ENCODE data around the gene SECISBP2L.

Gene SECISBP2L, protein sequence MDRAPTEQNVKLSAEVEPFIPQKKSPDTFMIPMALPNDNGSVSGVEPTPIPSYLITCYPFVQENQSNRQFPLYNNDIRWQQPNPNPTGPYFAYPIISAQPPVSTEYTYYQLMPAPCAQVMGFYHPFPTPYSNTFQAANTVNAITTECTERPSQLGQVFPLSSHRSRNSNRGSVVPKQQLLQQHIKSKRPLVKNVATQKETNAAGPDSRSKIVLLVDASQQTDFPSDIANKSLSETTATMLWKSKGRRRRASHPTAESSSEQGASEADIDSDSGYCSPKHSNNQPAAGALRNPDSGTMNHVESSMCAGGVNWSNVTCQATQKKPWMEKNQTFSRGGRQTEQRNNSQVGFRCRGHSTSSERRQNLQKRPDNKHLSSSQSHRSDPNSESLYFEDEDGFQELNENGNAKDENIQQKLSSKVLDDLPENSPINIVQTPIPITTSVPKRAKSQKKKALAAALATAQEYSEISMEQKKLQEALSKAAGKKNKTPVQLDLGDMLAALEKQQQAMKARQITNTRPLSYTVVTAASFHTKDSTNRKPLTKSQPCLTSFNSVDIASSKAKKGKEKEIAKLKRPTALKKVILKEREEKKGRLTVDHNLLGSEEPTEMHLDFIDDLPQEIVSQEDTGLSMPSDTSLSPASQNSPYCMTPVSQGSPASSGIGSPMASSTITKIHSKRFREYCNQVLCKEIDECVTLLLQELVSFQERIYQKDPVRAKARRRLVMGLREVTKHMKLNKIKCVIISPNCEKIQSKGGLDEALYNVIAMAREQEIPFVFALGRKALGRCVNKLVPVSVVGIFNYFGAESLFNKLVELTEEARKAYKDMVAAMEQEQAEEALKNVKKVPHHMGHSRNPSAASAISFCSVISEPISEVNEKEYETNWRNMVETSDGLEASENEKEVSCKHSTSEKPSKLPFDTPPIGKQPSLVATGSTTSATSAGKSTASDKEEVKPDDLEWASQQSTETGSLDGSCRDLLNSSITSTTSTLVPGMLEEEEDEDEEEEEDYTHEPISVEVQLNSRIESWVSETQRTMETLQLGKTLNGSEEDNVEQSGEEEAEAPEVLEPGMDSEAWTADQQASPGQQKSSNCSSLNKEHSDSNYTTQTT
- total RNA-seq: 55.3 to 131 (median 87.0) reads per million in 9 experiments

DNA sequence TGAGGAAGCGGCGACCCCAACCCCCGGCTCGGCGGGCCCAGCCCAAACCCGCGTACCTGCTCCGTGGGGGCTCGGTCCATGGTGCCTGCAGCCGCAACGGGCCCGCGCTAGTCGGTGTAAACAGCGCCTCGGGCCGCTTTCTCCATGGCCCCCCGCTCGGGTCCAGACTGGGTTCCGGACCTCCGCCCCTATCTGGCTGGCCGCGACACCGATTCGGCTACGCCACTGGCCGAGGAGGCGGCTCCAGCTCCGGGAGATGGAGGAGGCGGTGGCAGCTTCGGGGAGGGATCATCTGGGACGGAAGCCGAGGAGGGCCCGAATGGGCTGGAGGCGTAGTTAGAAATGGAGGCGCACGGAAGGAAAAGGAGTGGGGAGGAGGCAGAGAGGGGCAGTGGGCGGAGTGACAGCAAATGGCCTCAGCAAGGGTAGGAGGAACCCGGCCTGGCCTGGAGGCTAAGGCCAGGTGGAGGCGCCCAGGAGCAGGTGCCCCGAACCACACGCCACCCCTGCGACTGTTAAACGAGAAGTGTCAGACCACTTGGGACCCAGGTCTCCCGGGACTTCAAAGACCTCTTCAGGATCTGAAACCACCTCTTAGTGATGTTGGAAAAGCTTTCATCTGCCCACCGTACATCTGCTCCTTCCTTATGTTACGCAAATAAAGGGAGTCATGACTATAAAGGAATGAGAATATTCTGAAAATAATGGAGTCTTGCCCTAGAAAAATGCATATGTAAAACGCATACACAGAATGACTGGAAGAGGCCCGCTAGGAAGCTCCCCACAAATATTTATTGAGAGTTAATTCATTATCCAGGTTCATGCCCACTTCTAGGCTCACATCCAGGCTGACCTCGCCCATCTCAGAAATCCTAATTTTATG, at the start of gene SECISBP2L:
TSS of gene SECISBP2L (minus strand) at position 227 of the 883 bp plus-strand sequence. CDS start at position 80, 147 bp downstream.
- Mint-ChIP-seq H3K36me3 (ENCODE audit: insufficient read depth) (peaks cover 11% of the 10 kb centered on the region), H3K4me3 (peak within 1 kb of the TSS; percentile 96 to 97), H3K27me3 (no peaks in the 10 kb centered on the region), H3K4me1 (ENCODE audit: low read depth in 2 of 2) (peaks cover 22 to 30% of the 10 kb centered on the region in 2 donors), H3K27ac (peak within 1 kb of the TSS; percentile 93 to 95), H3K9me3 (no peaks in the 10 kb centered on the region)
- peak; percentile 84 to 85 (median 84) for DNase-seq
- peak; percentile 94 for ATAC-seq (replicated peaks)

DNA sequence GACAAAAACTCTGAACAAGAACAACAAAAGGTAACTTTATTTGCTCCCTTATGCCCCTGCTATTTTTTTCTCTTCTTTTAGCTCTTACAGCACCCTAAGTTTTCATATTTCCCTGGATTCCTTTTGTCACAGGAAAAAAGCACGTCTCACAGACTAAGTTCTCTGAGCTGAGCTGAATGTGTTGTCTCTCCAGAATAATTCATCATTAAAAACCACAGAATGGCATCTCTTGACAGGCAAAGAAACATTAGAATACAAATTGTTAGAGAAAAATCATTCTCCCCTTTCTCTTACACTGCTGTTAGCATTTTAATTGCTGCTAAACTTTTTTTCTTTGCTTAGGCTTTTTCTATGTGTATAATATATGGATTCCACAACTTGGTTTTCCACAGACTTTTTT, 48.7 kb upstream of the SECISBP2L start:
- no peaks in the 10 kb centered on the region for H3K9me3 Mint-ChIP-seq
- no peak for ATAC-seq (replicated peaks)
- no peaks in the 10 kb centered on the region for H3K4me1 Mint-ChIP-seq (ENCODE audit: low read depth in 2 of 2)
- no peak for DNase-seq
- no peak overlapping the region for H3K27ac Mint-ChIP-seq
- H3K36me3 Mint-ChIP-seq (ENCODE audit: insufficient read depth): no peaks in the 10 kb centered on the region
- no peak overlapping the region for H3K4me3 Mint-ChIP-seq
- no peaks in the 10 kb centered on the region for H3K27me3 Mint-ChIP-seq

DNA sequence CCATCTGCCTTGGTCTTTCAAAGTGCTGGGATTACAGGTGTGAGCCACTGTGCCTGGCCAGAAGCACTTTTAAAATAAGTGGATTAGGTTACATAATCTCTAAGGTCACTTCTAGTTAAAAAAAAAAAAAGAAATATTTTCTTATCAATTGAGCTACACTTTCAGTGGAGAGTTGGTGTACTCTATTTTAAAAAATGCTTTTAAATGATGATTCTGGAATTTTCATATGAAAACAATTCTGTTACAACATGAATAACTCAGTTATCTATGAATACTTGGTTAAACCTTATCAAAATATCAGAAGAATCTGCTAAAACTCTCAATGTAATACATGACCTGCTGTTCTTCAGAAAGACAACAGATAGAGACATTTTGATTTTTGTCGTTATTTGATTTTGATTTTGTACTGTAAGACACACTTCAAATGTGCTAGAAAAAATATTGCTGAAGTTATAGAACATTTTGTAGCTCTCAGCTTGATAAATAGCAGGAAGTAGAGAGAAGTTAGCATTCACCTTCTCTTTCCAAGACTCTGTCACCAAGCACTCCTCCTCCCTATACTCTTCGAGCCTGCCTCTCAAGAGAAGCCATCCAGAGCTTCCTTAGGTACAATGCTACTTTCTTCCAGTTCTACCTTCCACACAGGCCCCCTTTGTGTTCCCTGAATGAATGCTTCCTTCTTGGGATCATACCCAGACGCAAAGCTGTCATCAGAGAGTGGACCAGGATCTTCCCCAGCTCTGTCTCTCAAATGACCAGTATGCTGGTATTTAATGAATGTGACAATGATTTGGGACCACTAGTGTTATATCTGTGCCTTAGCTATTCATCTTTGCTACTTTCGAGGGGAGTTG, 47.2 kb upstream of the SECISBP2L start:
- no peak for DNase-seq
- H3K27me3 Mint-ChIP-seq: no peaks in the 10 kb centered on the region
- H3K9me3 Mint-ChIP-seq: no peaks in the 10 kb centered on the region
- peak overlapping the region in 1 of 2 donors; percentile 3 for H3K27ac Mint-ChIP-seq
- ATAC-seq (replicated peaks): no peak
- no peaks in the 10 kb centered on the region for H3K36me3 Mint-ChIP-seq (ENCODE audit: insufficient read depth)
- no peak overlapping the region for H3K4me3 Mint-ChIP-seq
- H3K4me1 Mint-ChIP-seq (ENCODE audit: low read depth in 2 of 2): no peaks in the 10 kb centered on the region

DNA sequence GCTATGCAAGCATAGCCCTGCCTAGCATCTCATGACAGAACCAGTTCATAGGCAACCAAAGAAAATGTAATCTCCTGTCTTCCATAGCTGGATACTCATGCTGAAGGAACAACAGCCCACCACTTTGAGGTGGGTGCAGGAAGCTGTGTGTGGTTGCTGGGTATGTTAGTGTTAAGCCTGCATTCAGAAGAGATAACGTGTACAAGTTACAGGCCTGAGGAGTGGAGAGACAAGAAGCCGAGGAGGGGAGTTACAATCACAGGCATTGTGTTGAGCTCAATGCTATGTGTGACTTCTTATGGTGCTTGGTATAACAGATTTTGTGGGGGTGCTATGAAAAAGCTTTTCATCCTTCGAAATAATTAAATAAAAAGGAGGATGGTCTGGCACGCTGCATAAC, 42.8 kb upstream of the SECISBP2L start:
- ATAC-seq (replicated peaks): no peak
- H3K9me3 Mint-ChIP-seq: no peaks in the 10 kb centered on the region
- DNase-seq: no peak
- H3K27me3 Mint-ChIP-seq: no peaks in the 10 kb centered on the region
- H3K4me1 Mint-ChIP-seq (ENCODE audit: low read depth in 2 of 2): no peaks in the 10 kb centered on the region
- H3K4me3 Mint-ChIP-seq: no peak overlapping the region
- no peak overlapping the region for H3K27ac Mint-ChIP-seq
- no peaks in the 10 kb centered on the region for H3K36me3 Mint-ChIP-seq (ENCODE audit: insufficient read depth)

DNA sequence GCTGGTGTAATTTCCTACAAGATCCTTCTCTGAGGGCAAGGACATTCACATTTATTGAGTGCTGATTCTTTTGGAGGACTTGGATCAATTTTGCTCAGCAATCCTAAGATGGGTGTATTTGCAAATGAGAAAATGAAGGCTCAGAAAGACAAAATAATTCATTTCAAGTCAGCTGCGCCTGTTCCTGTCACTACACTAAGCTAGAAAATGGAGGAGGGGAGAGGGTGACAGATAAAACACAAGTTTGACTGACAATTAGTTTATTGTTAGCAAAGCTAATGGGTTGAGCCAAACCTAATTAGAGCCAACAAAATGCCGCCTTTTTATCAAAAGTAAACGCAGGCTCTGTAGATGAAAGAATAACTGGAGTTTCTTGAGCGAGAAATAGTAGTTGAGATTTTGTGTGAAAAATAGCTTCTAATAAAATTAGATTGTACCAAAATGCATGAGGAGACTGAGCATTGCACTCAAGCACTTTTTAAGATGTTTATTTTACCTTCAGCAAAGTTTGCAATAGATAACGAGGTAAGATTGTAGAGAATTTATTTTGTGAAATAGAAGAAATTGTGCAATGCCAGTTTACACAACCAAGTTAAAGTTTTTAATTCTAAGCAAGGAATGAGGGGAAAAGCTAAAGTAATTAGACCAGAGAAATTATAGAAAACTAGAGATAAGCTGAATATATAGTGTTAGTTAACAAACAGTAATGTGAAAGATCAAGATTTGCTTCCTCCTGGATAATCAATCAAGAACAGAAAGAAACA, 39.6 kb upstream of the SECISBP2L start:
- no peak for DNase-seq
- no peak overlapping the region for H3K27ac Mint-ChIP-seq
- H3K4me1 Mint-ChIP-seq (ENCODE audit: low read depth in 2 of 2): no peaks in the 10 kb centered on the region
- ATAC-seq (replicated peaks): no peak
- H3K9me3 Mint-ChIP-seq: no peaks in the 10 kb centered on the region
- H3K27me3 Mint-ChIP-seq: no peaks in the 10 kb centered on the region
- no peak overlapping the region for H3K4me3 Mint-ChIP-seq
- no peaks in the 10 kb centered on the region for H3K36me3 Mint-ChIP-seq (ENCODE audit: insufficient read depth)

DNA sequence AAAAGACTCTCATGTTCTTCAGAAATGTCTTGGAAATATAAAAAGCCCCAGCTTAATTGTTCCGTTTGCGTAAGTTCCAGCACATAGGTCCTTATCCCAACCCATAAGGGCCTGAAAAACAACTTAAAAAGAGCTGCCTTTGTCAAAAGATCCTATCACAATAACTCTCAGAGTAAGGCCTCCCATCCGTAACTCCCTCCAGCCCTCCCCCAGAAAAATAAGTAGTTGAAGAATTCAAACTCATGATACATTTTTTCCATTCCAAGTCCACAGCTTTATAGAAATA, 38.0 kb upstream of the SECISBP2L start:
- ATAC-seq (replicated peaks): no peak
- Mint-ChIP-seq H3K4me3 (no peak overlapping the region), H3K27ac (no peak overlapping the region), H3K27me3 (no peaks in the 10 kb centered on the region), H3K9me3 (no peaks in the 10 kb centered on the region), H3K4me1 (ENCODE audit: low read depth in 2 of 2) (no peaks in the 10 kb centered on the region), H3K36me3 (ENCODE audit: insufficient read depth) (no peaks in the 10 kb centered on the region)
- DNase-seq: no peak

DNA sequence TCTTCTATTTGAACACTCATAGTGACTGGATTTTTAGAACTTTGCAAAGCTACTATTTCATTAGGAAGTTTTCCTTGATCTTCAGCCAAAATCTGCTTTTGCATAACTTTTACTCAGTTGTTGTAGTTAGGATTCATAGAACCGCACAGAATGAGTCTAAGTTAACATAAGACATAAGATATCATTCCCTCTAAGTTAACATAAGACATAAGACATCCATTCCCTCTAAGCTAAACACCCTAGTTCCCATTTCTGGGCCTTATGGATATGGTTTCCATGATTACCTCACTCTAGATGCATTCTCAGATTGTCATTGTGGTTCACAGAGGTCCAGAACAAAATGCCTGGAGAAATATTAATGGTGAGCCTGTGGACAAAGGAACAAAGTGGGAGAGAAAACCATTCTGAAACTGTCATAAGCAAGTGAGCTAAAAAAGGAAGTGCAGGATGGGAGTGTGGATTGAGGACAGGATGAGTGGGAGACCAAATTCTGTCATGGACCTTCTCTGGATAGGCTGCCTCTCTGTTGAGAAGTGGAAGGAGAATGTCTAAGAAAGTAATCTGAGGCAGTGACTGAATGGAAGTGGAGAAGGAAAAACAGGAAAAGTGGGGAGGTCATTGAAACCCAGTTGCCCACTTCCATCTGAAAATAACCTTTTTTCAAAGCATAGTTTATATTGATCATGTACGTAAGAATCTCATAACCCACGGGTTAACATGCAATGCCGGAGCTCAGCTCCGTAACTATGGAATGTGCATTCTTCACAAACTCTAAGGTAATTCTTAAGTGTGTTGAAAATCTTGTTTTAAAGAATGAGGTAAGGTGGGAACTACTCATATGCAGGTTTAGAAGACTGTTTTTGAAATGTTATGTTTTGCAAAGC, 37.4 kb upstream of the SECISBP2L start:
- DNase-seq (no peak), ATAC-seq (replicated peaks) (no peak)
- Mint-ChIP-seq H3K4me3 (no peak overlapping the region), H3K9me3 (no peaks in the 10 kb centered on the region), H3K27ac (no peak overlapping the region), H3K36me3 (ENCODE audit: insufficient read depth) (no peaks in the 10 kb centered on the region), H3K4me1 (ENCODE audit: low read depth in 2 of 2) (no peaks in the 10 kb centered on the region), H3K27me3 (no peaks in the 10 kb centered on the region)

DNA sequence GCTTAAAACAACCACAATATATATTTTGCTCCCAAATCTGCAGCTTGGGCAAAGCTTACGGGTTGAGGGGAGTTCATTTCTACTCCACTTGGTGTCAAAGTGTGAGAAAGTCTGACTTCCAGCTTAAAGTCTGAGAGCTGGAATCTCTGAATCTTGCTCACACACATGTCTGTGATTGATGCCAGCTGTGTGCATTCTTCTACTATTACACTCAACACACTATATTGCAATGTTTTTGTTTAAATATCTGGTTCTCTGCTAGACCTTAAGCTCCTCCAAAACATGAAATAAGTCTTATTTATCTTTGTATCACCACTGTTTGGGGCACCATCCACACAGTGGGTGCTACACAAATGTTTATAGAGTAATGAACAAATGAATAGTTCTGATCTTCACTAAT, 36.7 kb upstream of the SECISBP2L start:
- DNase-seq: no peak
- Mint-ChIP-seq H3K9me3 (no peaks in the 10 kb centered on the region), H3K4me3 (no peak overlapping the region)

DNA sequence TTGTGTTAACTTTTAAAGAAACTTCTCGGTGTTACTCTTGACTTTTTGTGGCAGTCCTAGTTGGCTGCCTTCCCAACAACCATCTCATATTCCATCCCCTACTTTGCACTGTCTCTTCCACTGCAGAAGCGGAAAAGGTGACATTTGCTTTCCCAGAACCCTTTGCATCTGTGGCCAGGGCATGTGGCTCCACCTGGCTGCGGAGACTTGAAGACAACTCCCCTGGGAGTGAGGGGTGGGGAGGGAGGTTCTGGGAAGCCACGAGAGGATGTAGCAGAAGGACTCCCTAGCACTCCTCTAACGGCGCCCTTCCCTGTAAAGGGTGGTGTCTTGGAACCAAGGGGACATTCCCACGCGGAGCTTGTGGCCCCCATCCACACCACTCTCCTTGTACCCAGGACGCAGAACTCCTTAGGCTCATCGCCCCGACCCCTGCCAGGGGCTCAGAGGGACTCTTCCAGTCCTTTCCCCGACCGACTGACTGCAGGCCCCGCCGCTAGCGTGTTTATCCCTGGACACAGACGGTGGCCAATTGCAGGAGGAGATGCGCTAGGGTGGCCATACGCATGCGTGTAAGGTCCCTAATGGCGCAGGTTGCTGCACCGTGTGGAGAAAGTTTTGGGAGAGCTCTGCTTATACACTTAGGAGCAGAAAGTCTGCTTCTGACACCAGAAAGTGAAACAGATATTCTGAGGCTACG, 33.2 kb upstream of the SECISBP2L start:
- H3K27ac Mint-ChIP-seq: no peak overlapping the region
- H3K36me3 Mint-ChIP-seq (ENCODE audit: insufficient read depth): no peaks in the 10 kb centered on the region
- H3K4me3 Mint-ChIP-seq: no peak overlapping the region
- no peaks in the 10 kb centered on the region for H3K9me3 Mint-ChIP-seq
- DNase-seq: no peak
- H3K4me1 Mint-ChIP-seq (ENCODE audit: low read depth in 2 of 2): no peaks in the 10 kb centered on the region
- ATAC-seq (replicated peaks): no peak
- peaks cover 0 to 7% of the 10 kb centered on the region in 2 donors for H3K27me3 Mint-ChIP-seq

More for the DNA sequence above, 36.7 kb upstream of the SECISBP2L start:
- no peaks in the 10 kb centered on the region for H3K27me3 Mint-ChIP-seq
- no peak for ATAC-seq (replicated peaks)
- no peaks in the 10 kb centered on the region for H3K36me3 Mint-ChIP-seq (ENCODE audit: insufficient read depth)
- no peak overlapping the region for H3K27ac Mint-ChIP-seq
- H3K4me1 Mint-ChIP-seq (ENCODE audit: low read depth in 2 of 2): no peaks in the 10 kb centered on the region

DNA sequence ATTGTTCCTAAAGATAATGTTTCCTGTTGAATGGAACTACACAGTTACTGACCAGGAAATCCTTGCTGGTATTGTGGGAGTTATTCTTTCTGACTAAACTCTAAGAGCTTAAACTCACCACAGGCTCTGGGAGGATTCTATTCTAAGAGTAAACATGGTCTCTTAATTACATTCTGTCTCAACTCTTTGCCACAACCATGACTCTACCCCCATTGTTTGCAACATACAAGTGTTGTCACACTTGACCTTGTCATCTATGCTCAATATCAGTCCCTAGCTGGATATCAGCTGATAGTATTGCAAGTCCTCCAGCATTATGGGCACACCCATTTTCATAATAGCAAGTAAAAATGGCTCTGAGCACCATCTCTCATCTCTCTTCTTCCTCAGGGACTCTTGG, 29.6 kb upstream of the SECISBP2L start:
- no peak for ATAC-seq (replicated peaks)
- peaks cover 22 to 30% of the 10 kb centered on the region in 2 donors for H3K27me3 Mint-ChIP-seq
- H3K4me1 Mint-ChIP-seq (ENCODE audit: low read depth in 2 of 2): no peaks in the 10 kb centered on the region
- H3K27ac Mint-ChIP-seq: no peak overlapping the region
- no peak overlapping the region for H3K4me3 Mint-ChIP-seq
- no peaks in the 10 kb centered on the region for H3K9me3 Mint-ChIP-seq
- no peaks in the 10 kb centered on the region for H3K36me3 Mint-ChIP-seq (ENCODE audit: insufficient read depth)
- DNase-seq: no peak

Measured in effector memory CD8-positive, alpha-beta T cell (primary cell).